Heart left ventricle (tissue), 16 donors: Measurements from ENCODE around the gene SAMD10. TPM values are rescaled to one million over a fixed set of nuclear protein-coding genes. Genes with fewer than 3 reads are reported as not detected.

ENCODE experiments used
- ATAC-seq, 4 donors: fragments of 200-7000 bp; cut with Tn5 transposase; one replicate each; pipeline ENCODE4 v1.9.1; 2020 to 2022; ENCODE audit warnings: moderate library complexity in 4 of 4, mild to moderate bottlenecking in 3 of 4, moderate number of reproducible peaks in 1 of 4
- DNase-seq, 5 donors: peaks; one replicate each; pipeline ENCODE4 v3.0.0-alpha.2; 2020
- H3K27ac ChIP-seq, 12 donors: fragments of 200-600 bp; sonication (generic) in 4 of 12; one replicate each; pipeline versions ENCODE4 v1.5.0 to v1.8.0; 2016 to 2022; ENCODE audit warnings: mild to moderate bottlenecking in 2 of 12
- H3K27me3 ChIP-seq, 9 donors: fragments of 200-600 bp; sonication (generic) in 2 of 9; one replicate each; pipeline versions ENCODE4 v1.5.1 to v1.8.0; 2016 to 2022; ENCODE audit warnings: mild to moderate bottlenecking in 3 of 9
- H3K36me3 ChIP-seq, 9 donors: fragments of 200-600 bp; sonication (generic) in 2 of 9; one replicate each; pipeline versions ENCODE4 v1.5.0 to v1.8.0; 2018 to 2022; ENCODE audit warnings: mild to moderate bottlenecking in 2 of 9
- H3K4me1 ChIP-seq, 12 donors: fragments of 200-600 bp; sonication (generic) in 4 of 12; one replicate each; pipeline versions ENCODE4 v1.5.0 to v1.8.0; 2016 to 2022; ENCODE audit warnings: mild to moderate bottlenecking in 3 of 12
- H3K4me3 ChIP-seq, 12 donors: fragments of 200-600 bp; sonication (generic) in 4 of 12; one replicate each; pipeline versions ENCODE4 v1.5.0 to v1.8.0; 2017 to 2022; ENCODE audit warnings: mild to moderate bottlenecking in 9 of 12, moderate library complexity in 4 of 12
- H3K9me3 ChIP-seq, 12 donors: fragments of 200-600 bp; sonication (generic) in 4 of 12; one replicate each; pipeline versions ENCODE4 v1.5.0 to v1.8.0; 2016 to 2022; ENCODE audit warnings: mild to moderate bottlenecking in 1 of 12
- CTCF ChIP-seq, 12 donors: fragments of 200-600 bp; sonication (generic) in 4 of 12; IDR thresholded peaks; one replicate each; pipeline versions ENCODE4 v1.5.0 to v1.8.0; 2018 to 2022; ENCODE audit warnings: antibody characterized with exemption in 12 of 12, mild to moderate bottlenecking in 5 of 12
- POLR2A ChIP-seq, 2 donors: fragments of 450-650 bp; IDR thresholded peaks; one replicate each; pipeline ENCODE4 v1.6.1; 2017; ENCODE audit warnings: antibody characterized with exemption in 2 of 2, mild to moderate bottlenecking in 2 of 2, moderate library complexity in 2 of 2
- whole genome bisulfite sequencing, 4 donors: extraction: QIAGEN DNeasy Blood & Tissue Kit in 2 of 4; methylation state at CpG; one replicate each; pipeline versions ENCODE4 v1.1.5 to v1.1.7; 2013 to 2018; 5-methylcytosine and 5-hydroxymethylcytosine counted together
- intact Hi-C, 10 donors: fragments of 100-400 bp; cut with DNase I; formaldehyde crosslinking; loops; one replicate each; pipeline versions ENCODE4 v1.11.1 to v1.14.2; 2022
- polyA plus RNA-seq, 2 donors: library from polyadenylated mRNA; stranded (reverse); fragments of 200-250 nt; gene quantifications; one replicate each; pipeline ENCODE4 v1.2.3, GENCODE V29; 2013
- total RNA-seq, 9 donors: library from RNA; depleted of rRNA in 2 of 9; stranded (reverse); fragments of >200 nt in 2 of 9; fragmentation: NEBNext Ultra II Directional in 3 of 9; extraction: Animal tissue kit (Norgen Biotek cat#: 25700) in 3 of 9; gene quantifications; one replicate each; pipeline versions ENCODE4 v1.1.0 to v1.2.4, GENCODE V29; 2016 to 2023
- donor health status: ischemic (EF 13 %, LVEDD 7.1; RV severe dilation, severe dysfunction).
- donor health status: healthy with polysubstance abuse.
- donor health status: DM: no; HTN: yes; CAD: no.
- donor health status: DM: no; HTN: no; CAD: no.
- donor health status: ischemic (EF 25% LVEDD 6.9; RV normal size, moderate dysfunction).
- donor health status: ischemic (EF 25% LVEDD 5.7; RV mildly dilated, moderate dysfunction).
- donor health status: healthy.
- donor health status: DM: yes; HTN: yes; CAD: no.
- donor health status: ischemic (EF 35%, LVEDD 5.7; RV mildly dilated, moderate dysfunction).
- donor health status: nonischemic (EF 11% LVEDD 7.7; RV severe dilation, severe dysfunction).
- donor health status: DM: yes; HTN: yes; CAD: no.
- donor health status: PGD.
- donor health status: ischemic (EF 29% LVEDD 5.4; RV normal size, mild dysfunction).
- donor health status: nonischemic (EF 23%, LVEDD 6.1; RV moderate dilation, normal function).

The SAMD10 gene
- total and polyA plus RNA-seq, 11 donors = 3.1 to 6.3 (median 4.7) TPM

GRCh38 chr20:64000906-64001305, 21.5 kb upstream of the SAMD10 start:
- DNase-seq (no peak), ATAC-seq (peak in 1 of 4 donors; percentile 57)
- Histone ChIP-seq H3K9me3 (no peaks in the 10 kb centered on the region), H3K27me3 (no peaks in the 10 kb centered on the region), H3K36me3 (peaks cover 0 to 100% (median 99%) of the 10 kb centered on the region in 9 donors), H3K4me1 (peaks cover 0 to 21% (median 0%) of the 10 kb centered on the region in 12 donors), H3K27ac (no peak overlapping the region), H3K4me3 (no peak overlapping the region)
- intact Hi-C loops = loop anchor here in 1 of 10 donors (10.0 kb wide), 1 partner anchor 124 kb away; no protein-coding TSS in a partner anchor
- TF ChIP-seq POLR2A (IDR thresholded peaks at IDR 0.05) (no peak), CTCF (IDR thresholded peaks at IDR 0.05) (no peak)
- WGBS, 4 donors = 78 to 86% (median 81%) methylated on average over 5 to 12 of the region's 12 CpGs

GRCh38 chr20:63982937-63983336, 3.5 kb upstream of the SAMD10 start:
- H3K4me1 ChIP-seq = peaks cover 7 to 44% (median 35%) of the 10 kb centered on the region in 12 donors
- 85 to 90% (median 89%) methylated on average over 14 of the region's 14 CpGs for WGBS, 4 donors

GRCh38 chr20:63980806-63981728, 1.6 kb upstream of the SAMD10 start, which contains the start of gene PRPF6:
Gene PRPF6 (plus strand): TSS chr20:63981132. CDS start chr20:63981246, 114 bp downstream.
- Histone ChIP-seq H3K4me1 (peaks cover 7 to 45% (median 35%) of the 10 kb centered on the region in 12 donors), H3K36me3 (peaks cover 2 to 37% (median 31%) of the 10 kb centered on the region in 9 donors), H3K27ac (peak within 1 kb of the TSS; percentile 53 to 93 (median 86)), H3K4me3 (peak within 1 kb of the TSS; percentile 73 to 100 (median 93)), H3K9me3 (no peaks in the 10 kb centered on the region), H3K27me3 (no peaks in the 10 kb centered on the region)
- intact Hi-C loops = loop anchor here in 8 of 10 donors (2.0 to 10.0 kb wide), 8 partner anchors 41 to 141 kb away; partner anchors contain the start of genes C20orf204 (in 4 of the 8) and TCEA2 (in 1 of the 8)
- WGBS, 4 donors = 0 to 1% (median 1%) methylated on average over 46 to 75 of the region's 75 CpGs
- ATAC-seq (peak; percentile 88 to 94 (median 90)), DNase-seq (peak; percentile 95 to 98 (median 97))
- TF ChIP-seq POLR2A (IDR thresholded peaks at IDR 0.05) = peak in 1 of 2 donors; percentile 72
- TF ChIP-seq CTCF (IDR thresholded peaks at IDR 0.05) = peak; percentile 66 to 98 (median 89)

More at GRCh38 chr20:63982937-63983336, 3.5 kb upstream of the SAMD10 start:
- DNase-seq = peak in 1 of 5 donors; percentile 51
- Histone ChIP-seq H3K36me3 (peaks cover 2 to 56% (median 50%) of the 10 kb centered on the region in 9 donors), H3K27ac (no peak overlapping the region), H3K9me3 (no peaks in the 10 kb centered on the region), H3K27me3 (no peaks in the 10 kb centered on the region), H3K4me3 (no peak overlapping the region)
- TF ChIP-seq POLR2A (IDR thresholded peaks at IDR 0.05) = no peak
- no peak for TF ChIP-seq CTCF (IDR thresholded peaks at IDR 0.05)
- intact Hi-C loops = loop anchor here in 8 of 10 donors (5.0 to 10.0 kb wide), 7 partner anchors 39 to 139 kb away; partner anchors contain the start of genes C20orf204 (in 4 of the 8) and TCEA2 (in 1 of the 8)
- ATAC-seq = no peak
